ENCODE results near the gene P2RY2. TPM values are rescaled to one million over a fixed set of nuclear protein-coding genes. Genes with fewer than 3 reads are reported as not detected.

P2RY2 gene
- total and polyA plus RNA-seq, 2 of the 8 experiments (the other 6 are each of a cell fraction or from before 2014, with no cell fraction given): 1.0 to 1.5 TPM

- Histone ChIP-seq H3K79me1 (ENCODE audit: low read depth, low read length) (no peaks in the 10 kb centered on the region), H3K23ac (ENCODE audit: insufficient read length) (no peak overlapping the region), H2BK12ac (ENCODE audit: low read depth, low read length) (no peak overlapping the region), H3K27me3 (replicated peaks in 1 of 4; ENCODE audit: control insufficient read depth in 3 of 4, extremely low read depth in 1 of 4, insufficient read depth in 3 of 4, low read length in 3 of 4) (no peaks in the 10 kb centered on the region), H3K4me3 (ENCODE audit: extremely low read depth in 1 of 4, insufficient read depth in 2 of 4, low read depth in 3 of 4, low read length in 4 of 4) (no peak overlapping the region), H3K14ac (ENCODE audit: insufficient read length) (no peak overlapping the region), H2BK120ac (replicated peaks; ENCODE audit: low read depth, low read length) (no peak overlapping the region), H3K9ac (replicated peaks in 1 of 4; ENCODE audit: extremely low read depth in 1 of 4, low read depth in 3 of 4, low read length in 3 of 4) (no peak overlapping the region), H3K27ac (ENCODE audit: low read depth, low read length) (no peak overlapping the region), H2AFZ (ENCODE audit: low read length) (no peak overlapping the region), H4K91ac (replicated peaks; ENCODE audit: insufficient read length, low read length) (no peak overlapping the region), H3K4me2 (ENCODE audit: insufficient read depth in 1 of 2, low read depth in 2 of 2, low read length in 2 of 2) (no peak overlapping the region), H2BK5ac (ENCODE audit: low read depth, low read length) (no peak overlapping the region), H3K4ac (replicated peaks; ENCODE audit: insufficient read length, low read depth, low read length) (no peak overlapping the region), H3K9me3 (ENCODE audit: insufficient read depth in 2 of 2, low read depth in 1 of 2, low read length in 1 of 2) (no peaks in the 10 kb centered on the region), H4K20me1 (replicated peaks in 1 of 2; ENCODE audit: control insufficient read depth in 1 of 2, insufficient read depth in 2 of 2, low read length in 2 of 2) (no peaks in the 10 kb centered on the region), H2AK5ac (ENCODE audit: low read depth, low read length) (no peak overlapping the region), H3K18ac (ENCODE audit: extremely low read depth, low read length) (no peak overlapping the region), H3K4me1 (replicated peaks in 1 of 4; ENCODE audit: control insufficient read depth in 3 of 4, insufficient read depth in 4 of 4, low read length in 3 of 4) (peaks cover 0 to 6% (median 3%) of the 10 kb centered on the region in 4 experiments; a peak in 5 of 7 replicates), H3K23me2 (ENCODE audit: low read depth, low read length) (no peaks in the 10 kb centered on the region), H4K8ac (ENCODE audit: extremely low read depth, insufficient read depth, low read length) (no peak overlapping the region), H2BK15ac (ENCODE audit: low read length) (no peak overlapping the region), H3K79me2 (ENCODE audit: control insufficient read depth in 1 of 2, insufficient read depth in 2 of 2, low read length in 2 of 2) (no peaks in the 10 kb centered on the region), H3K56ac (replicated peaks; ENCODE audit: insufficient read length, low read depth, low read length) (no peak overlapping the region), H3K36me3 (ENCODE audit: control insufficient read depth in 2 of 4, insufficient read depth in 4 of 4, low read length in 3 of 4) (no peaks in the 10 kb centered on the region), H2BK20ac (ENCODE audit: low read length) (no peak overlapping the region), H4K5ac (ENCODE audit: insufficient read length, low read depth, low read length) (no peak overlapping the region)
- FAIRE-seq (no peak), DNase-seq (ENCODE audit: low read depth in 1 of 2, low spot score in 2 of 2) (no peak)
- 81% methylated on average over 5 of the region's 5 CpGs; no CpG with 5 or more reads in 1 of the 2 experiments for WGBS, 2 experiments (ENCODE audit: extremely low coverage in 1 of 2, insufficient coverage in 1 of 2, insufficient read length in 1 of 2, insufficient replicate concordance in 2 of 2, low coverage in 1 of 2, low lambda C conversion rate in 2 of 2, missing lambda C conversion rate in 1 of 2)
- ChIA-PET CTCF (ENCODE audit: partially characterized antibody) (interaction anchor here (0.9 to 5.1 kb wide), 7 partner anchors 11 to 375 kb away, joined by 3 to 19 read pairs (median 6); no protein-coding TSS in a partner anchor), POLR2A (ENCODE audit: partially characterized antibody) (no interaction called here)
- TF ChIP-seq RNF2 (IDR thresholded peaks at IDR 0.05; ENCODE audit: borderline replicate concordance, low read depth, low read length, missing control alignments, poor library complexity, severe bottlenecking): no peak
- no peak for TF ChIP-seq EGR1 (IDR thresholded peaks at IDR 0.05; ENCODE audit: borderline replicate concordance, low read depth, low read length)
- no peak for TF ChIP-seq MAFK (IDR thresholded peaks at IDR 0.05; ENCODE audit: low read depth, low read length)
- TF ChIP-seq SRF (IDR thresholded peaks at IDR 0.05; ENCODE audit: low read depth, low read length): no peak
- no peak for TF ChIP-seq SUZ12 (IDR thresholded peaks at IDR 0.05; ENCODE audit: low read length)
- TF ChIP-seq HDAC2 (IDR thresholded peaks at IDR 0.05; ENCODE audit: borderline replicate concordance in 1 of 2, low read depth in 2 of 2, low read length in 2 of 2): no peak
- no peak for TF ChIP-seq POLR2A (IDR thresholded peaks at IDR 0.05; ENCODE audit: control extremely low read depth in 1 of 2, low read depth in 2 of 2, low read length in 2 of 2)
- TF ChIP-seq TBP (IDR thresholded peaks at IDR 0.05; ENCODE audit: low read depth, low read length): no peak
- TF ChIP-seq, protein P1, sequence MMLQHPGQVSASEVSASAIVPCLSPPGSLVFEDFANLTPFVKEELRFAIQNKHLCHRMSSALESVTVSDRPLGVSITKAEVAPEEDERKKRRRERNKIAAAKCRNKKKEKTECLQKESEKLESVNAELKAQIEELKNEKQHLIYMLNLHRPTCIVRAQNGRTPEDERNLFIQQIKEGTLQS (IDR thresholded peaks at IDR 0.05; ENCODE audit: insufficient read depth, low read depth, low read length): no peak
- TF ChIP-seq FOSL1 (IDR thresholded peaks at IDR 0.05; ENCODE audit: insufficient read depth, low read depth, low read length): no peak
Observed at GRCh38 chr11:73205661-73206343, 12.3 kb upstream of the P2RY2 start.
